WTC11 (cell line): Measurements from ENCODE around the gene BEGAIN.

Experiments used
- ETV6 ChIP-seq: sonication (generic); formaldehyde crosslinking; IDR thresholded peaks from 2 replicates; pipeline ENCODE4 v1.8.1; 2022; ENCODE audit warnings: mild to moderate bottlenecking, missing genetic modification reagents
- FOXK1 ChIP-seq: sonication (generic); formaldehyde crosslinking; IDR thresholded peaks from 2 replicates; pipeline ENCODE4 v1.8.0; 2022; ENCODE audit warnings: mild to moderate bottlenecking, moderate library complexity, missing genetic modification reagents
- JUN ChIP-seq: sonication (generic); formaldehyde crosslinking; IDR thresholded peaks from 2 replicates; pipeline ENCODE4 v1.8.0; 2023; ENCODE audit warnings: mild to moderate bottlenecking, missing genetic modification reagents
- NR3C1 ChIP-seq: sonication (generic); formaldehyde crosslinking; conservative IDR thresholded peaks from 2 replicates; pipeline ENCODE4 v1.8.1; 2023; ENCODE audit warnings: low read depth, mild to moderate bottlenecking, missing genetic modification reagents
- ZNF232 ChIP-seq: sonication (generic); formaldehyde crosslinking; IDR thresholded peaks from 2 replicates; pipeline ENCODE4 v1.8.0; 2022; ENCODE audit warnings: mild to moderate bottlenecking, missing genetic modification reagents
- ZNF263 ChIP-seq: sonication (generic); formaldehyde crosslinking; IDR thresholded peaks from 2 replicates; pipeline ENCODE4 v1.8.1; 2022; ENCODE audit warnings: low read depth, mild to moderate bottlenecking, moderate library complexity, missing genetic modification reagents
- TF ChIP-seq, protein P1 (sequence below): fragments of 250-450 bp; sonication (Bioruptor Pico); IDR thresholded peaks from 2 replicates; pipeline ENCODE4 v1.9.0; 2021; ENCODE audit warnings: mild to moderate bottlenecking
- TF ChIP-seq, protein P2 (sequence below): sonication (generic); formaldehyde crosslinking; IDR thresholded peaks from 2 replicates; pipeline ENCODE4 v1.8.1; 2022; ENCODE audit warnings: low read depth, missing genetic modification reagents, borderline replicate concordance
- TF ChIP-seq, protein P3 (sequence below): fragments of 200-600 bp; IDR thresholded peaks from 2 replicates; pipeline ENCODE4 v1.8.0; 2022; ENCODE audit warnings: antibody characterized with exemption
- TF ChIP-seq, protein P4 (sequence below): sonication (generic); formaldehyde crosslinking; IDR thresholded peaks from 2 replicates; pipeline ENCODE4 v1.8.0; 2022; ENCODE audit warnings: mild to moderate bottlenecking, missing genetic modification reagents
- TF ChIP-seq, protein P5 (sequence below): sonication (generic); formaldehyde crosslinking; IDR thresholded peaks from 2 replicates; pipeline ENCODE4 v1.8.1; 2023; ENCODE audit warnings: mild to moderate bottlenecking, moderate library complexity, missing genetic modification reagents

DNA sequence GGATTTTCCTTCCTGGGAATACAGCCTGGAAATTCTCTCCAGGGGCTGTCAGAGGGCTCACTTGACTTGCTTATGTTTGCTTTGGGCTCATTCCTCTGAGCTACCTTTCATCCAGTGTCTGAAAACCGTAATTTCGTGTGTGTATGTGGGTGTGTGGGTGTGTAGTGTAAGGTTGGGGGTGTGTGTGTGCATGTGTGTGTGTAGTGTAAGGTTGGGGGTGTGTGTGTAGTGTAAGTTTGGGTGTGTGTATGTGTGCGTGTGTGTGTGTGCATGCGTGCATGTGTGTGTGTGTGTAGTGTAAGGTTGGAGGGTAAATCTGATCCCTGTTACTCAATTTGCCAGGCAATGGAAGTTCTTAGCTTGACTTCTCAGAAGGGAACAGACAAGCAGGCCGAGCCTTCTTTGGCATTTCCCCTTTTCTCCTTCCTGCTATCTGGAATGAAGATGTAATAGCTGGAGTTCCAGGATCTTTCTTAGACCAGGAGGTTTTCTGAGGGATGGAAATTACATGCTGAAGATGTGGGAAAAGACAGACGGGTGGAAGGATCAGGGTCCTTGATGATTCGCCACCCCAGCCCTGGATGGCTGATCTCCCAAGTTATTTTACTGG, 15.5 kb upstream of the BEGAIN start:
- TF ChIP-seq, protein P1, sequence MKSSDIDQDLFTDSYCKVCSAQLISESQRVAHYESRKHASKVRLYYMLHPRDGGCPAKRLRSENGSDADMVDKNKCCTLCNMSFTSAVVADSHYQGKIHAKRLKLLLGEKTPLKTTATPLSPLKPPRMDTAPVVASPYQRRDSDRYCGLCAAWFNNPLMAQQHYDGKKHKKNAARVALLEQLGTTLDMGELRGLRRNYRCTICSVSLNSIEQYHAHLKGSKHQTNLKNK (CRISPR knock-in tag) = no peak
- TF ChIP-seq NR3C1 (CRISPR knock-in tag) (no peak), ZNF263 (CRISPR knock-in tag) (no peak), ZNF232 (no peak), ETV6 (CRISPR knock-in tag) (no peak), FOXK1 (CRISPR knock-in tag) (no peak), JUN (CRISPR knock-in tag) (no peak)
- TF ChIP-seq, protein P2, sequence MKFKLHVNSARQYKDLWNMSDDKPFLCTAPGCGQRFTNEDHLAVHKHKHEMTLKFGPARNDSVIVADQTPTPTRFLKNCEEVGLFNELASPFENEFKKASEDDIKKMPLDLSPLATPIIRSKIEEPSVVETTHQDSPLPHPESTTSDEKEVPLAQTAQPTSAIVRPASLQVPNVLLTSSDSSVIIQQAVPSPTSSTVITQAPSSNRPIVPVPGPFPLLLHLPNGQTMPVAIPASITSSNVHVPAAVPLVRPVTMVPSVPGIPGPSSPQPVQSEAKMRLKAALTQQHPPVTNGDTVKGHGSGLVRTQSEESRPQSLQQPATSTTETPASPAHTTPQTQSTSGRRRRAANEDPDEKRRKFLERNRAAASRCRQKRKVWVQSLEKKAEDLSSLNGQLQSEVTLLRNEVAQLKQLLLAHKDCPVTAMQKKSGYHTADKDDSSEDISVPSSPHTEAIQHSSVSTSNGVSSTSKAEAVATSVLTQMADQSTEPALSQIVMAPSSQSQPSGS = no peak
- TF ChIP-seq, protein P3, sequence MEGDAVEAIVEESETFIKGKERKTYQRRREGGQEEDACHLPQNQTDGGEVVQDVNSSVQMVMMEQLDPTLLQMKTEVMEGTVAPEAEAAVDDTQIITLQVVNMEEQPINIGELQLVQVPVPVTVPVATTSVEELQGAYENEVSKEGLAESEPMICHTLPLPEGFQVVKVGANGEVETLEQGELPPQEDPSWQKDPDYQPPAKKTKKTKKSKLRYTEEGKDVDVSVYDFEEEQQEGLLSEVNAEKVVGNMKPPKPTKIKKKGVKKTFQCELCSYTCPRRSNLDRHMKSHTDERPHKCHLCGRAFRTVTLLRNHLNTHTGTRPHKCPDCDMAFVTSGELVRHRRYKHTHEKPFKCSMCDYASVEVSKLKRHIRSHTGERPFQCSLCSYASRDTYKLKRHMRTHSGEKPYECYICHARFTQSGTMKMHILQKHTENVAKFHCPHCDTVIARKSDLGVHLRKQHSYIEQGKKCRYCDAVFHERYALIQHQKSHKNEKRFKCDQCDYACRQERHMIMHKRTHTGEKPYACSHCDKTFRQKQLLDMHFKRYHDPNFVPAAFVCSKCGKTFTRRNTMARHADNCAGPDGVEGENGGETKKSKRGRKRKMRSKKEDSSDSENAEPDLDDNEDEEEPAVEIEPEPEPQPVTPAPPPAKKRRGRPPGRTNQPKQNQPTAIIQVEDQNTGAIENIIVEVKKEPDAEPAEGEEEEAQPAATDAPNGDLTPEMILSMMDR = no peak
- TF ChIP-seq, protein P4, sequence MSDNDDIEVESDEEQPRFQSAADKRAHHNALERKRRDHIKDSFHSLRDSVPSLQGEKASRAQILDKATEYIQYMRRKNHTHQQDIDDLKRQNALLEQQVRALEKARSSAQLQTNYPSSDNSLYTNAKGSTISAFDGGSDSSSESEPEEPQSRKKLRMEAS (CRISPR knock-in tag) = no peak
- TF ChIP-seq, protein P5, sequence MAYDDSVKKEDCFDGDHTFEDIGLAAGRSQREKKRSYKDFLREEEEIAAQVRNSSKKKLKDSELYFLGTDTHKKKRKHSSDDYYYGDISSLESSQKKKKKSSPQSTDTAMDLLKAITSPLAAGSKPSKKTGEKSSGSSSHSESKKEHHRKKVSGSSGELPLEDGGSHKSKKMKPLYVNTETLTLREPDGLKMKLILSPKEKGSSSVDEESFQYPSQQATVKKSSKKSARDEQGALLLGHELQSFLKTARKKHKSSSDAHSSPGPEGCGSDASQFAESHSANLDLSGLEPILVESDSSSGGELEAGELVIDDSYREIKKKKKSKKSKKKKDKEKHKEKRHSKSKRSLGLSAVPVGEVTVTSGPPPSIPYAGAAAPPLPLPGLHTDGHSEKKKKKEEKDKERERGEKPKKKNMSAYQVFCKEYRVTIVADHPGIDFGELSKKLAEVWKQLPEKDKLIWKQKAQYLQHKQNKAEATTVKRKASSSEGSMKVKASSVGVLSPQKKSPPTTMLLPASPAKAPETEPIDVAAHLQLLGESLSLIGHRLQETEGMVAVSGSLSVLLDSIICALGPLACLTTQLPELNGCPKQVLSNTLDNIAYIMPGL (CRISPR knock-in tag) = no peak
